ENCODE measurements around the gene SCUBE1. TPM values are rescaled to one million over a fixed set of nuclear protein-coding genes. Genes with fewer than 3 reads are reported as not detected.

SCUBE1 gene
- total and polyA plus RNA-seq, 2 donors (not counting 3 experiments of a cell fraction or from before 2014, with no cell fraction given) = 0.07 TPM; not detected in 1

DNA sequence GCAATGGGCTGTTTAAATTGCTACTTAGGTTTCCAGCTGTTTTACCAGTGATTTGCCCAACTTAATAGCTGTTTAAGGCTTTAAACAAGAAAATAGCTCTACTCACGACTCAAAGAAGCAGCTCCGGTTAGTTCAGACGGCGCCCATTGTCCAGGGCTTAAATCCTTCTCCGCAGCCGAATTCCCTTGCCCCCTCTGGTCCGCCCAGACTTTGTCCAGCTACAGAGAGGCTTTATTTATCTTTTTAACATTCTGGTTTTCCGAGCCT is 20.9 kb upstream of the SCUBE1 start:
- CTCF ChIA-PET = interaction anchor here (1.4 to 2.4 kb wide), 2 partner anchors 17 to 139 kb away, joined by 3 to 8 read pairs; no protein-coding TSS in a partner anchor
- BruUV-seq (replicated peaks) = no TSS peak

More for the DNA sequence above, 20.9 kb upstream of the SCUBE1 start:
- H3K27ac ChIP-seq (ENCODE audit: insufficient read depth, low read depth, low read length) = no peak overlapping the region
- FAIRE-seq = no peak
- H3K9me1 ChIP-seq (replicated peaks; ENCODE audit: control insufficient read depth, extremely low read depth, insufficient read depth, low read length) = no peaks in the 10 kb centered on the region
- H3K4me2 ChIP-seq (ENCODE audit: insufficient read depth, low read length) = no peak overlapping the region
- no peaks in the 10 kb centered on the region for H4K20me1 ChIP-seq (replicated peaks; ENCODE audit: control insufficient read depth, extremely low read depth, insufficient read depth, low read length)
- POLR2A ChIA-PET = interaction anchor here (0.6 kb wide), 1 partner anchor 1407 kb away, joined by 3 read pairs; no protein-coding TSS in a partner anchor
- TF ChIP-seq, protein P1, sequence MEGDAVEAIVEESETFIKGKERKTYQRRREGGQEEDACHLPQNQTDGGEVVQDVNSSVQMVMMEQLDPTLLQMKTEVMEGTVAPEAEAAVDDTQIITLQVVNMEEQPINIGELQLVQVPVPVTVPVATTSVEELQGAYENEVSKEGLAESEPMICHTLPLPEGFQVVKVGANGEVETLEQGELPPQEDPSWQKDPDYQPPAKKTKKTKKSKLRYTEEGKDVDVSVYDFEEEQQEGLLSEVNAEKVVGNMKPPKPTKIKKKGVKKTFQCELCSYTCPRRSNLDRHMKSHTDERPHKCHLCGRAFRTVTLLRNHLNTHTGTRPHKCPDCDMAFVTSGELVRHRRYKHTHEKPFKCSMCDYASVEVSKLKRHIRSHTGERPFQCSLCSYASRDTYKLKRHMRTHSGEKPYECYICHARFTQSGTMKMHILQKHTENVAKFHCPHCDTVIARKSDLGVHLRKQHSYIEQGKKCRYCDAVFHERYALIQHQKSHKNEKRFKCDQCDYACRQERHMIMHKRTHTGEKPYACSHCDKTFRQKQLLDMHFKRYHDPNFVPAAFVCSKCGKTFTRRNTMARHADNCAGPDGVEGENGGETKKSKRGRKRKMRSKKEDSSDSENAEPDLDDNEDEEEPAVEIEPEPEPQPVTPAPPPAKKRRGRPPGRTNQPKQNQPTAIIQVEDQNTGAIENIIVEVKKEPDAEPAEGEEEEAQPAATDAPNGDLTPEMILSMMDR (IDR thresholded peaks at IDR 0.05; ENCODE audit: extremely low read depth in 1 of 2, insufficient read depth in 1 of 2, low read depth in 1 of 2, low read length in 2 of 2) = no peak
- no peak for TF ChIP-seq POLR2A (IDR thresholded peaks at IDR 0.05; ENCODE audit: low read depth, low read length)
- no peak for TF ChIP-seq POLR2AphosphoS5 (IDR thresholded peaks at IDR 0.05; ENCODE audit: insufficient read depth, low read depth, low read length)
- no peak for TF ChIP-seq EZH2 (IDR thresholded peaks at IDR 0.05; ENCODE audit: borderline replicate concordance, low read depth, low read length, severe bottlenecking)
- no peak for TF ChIP-seq JUN (IDR thresholded peaks at IDR 0.05; ENCODE audit: borderline replicate concordance, insufficient read depth, insufficient read length, low read depth)
- no peak for TF ChIP-seq FOS (IDR thresholded peaks at IDR 0.05; ENCODE audit: borderline replicate concordance, insufficient read depth, low read length)
- TF ChIP-seq MYC (IDR thresholded peaks at IDR 0.05; ENCODE audit: low read depth, low read length) = no peak
- no peak for TF ChIP-seq GATA2 (IDR thresholded peaks at IDR 0.05; ENCODE audit: insufficient read depth, insufficient read length, low read depth, low read length)
- no peak overlapping the region for H2AFZ ChIP-seq (ENCODE audit: low read depth, low read length)
- H3K79me2 ChIP-seq (ENCODE audit: control insufficient read depth, insufficient read depth, low read length) = no peaks in the 10 kb centered on the region
- no peak overlapping the region for H3K9ac ChIP-seq (replicated peaks; ENCODE audit: extremely low read depth, insufficient read depth, low read length)
- dilution Hi-C loops (cut with MboI; ENCODE audit: extremely low pct_ligation_motif_present, low sequenced_read_pairs) = no loop called here
- peaks cover 3 to 9% of the 10 kb centered on the region in 2 experiments for H3K27me3 ChIP-seq (ENCODE audit: control insufficient read depth in 2 of 2, insufficient read depth in 2 of 2, low read length in 2 of 2)
- DNase-seq (ENCODE audit: low read depth, low spot score) = no peak
- intact Hi-C loops (cut with micrococcal nuclease) = no loop called here
- H3K36me3 ChIP-seq (ENCODE audit: control insufficient read depth in 2 of 2, extremely low read depth in 1 of 2, insufficient read depth in 2 of 2, low read length in 2 of 2) = no peaks in the 10 kb centered on the region
- H3K9me3 ChIP-seq (replicated peaks; ENCODE audit: control insufficient read depth, insufficient read depth, low read length) = no peaks in the 10 kb centered on the region
- no peak overlapping the region for H3K4me3 ChIP-seq (replicated peaks in 1 of 3; ENCODE audit: insufficient read depth in 1 of 3, low read depth in 1 of 3, low read length in 3 of 3)
- H3K4me1 ChIP-seq (ENCODE audit: control insufficient read depth, extremely low read depth, insufficient read depth, low read length) = no peaks in the 10 kb centered on the region

Data from endothelial cell of umbilical vein (primary cell).